GM23248 (cell line): ENCODE results near the gene L3MBTL1. TPM values are rescaled to one million over a fixed set of nuclear protein-coding genes. Genes with fewer than 3 reads are reported as not detected.

Source experiments
- DNase-seq: peaks from one replicate; pipeline ENCODE4 v3.0.0-alpha.2; 2015
- H2AFZ ChIP-seq: fragments of 200-600 bp; sonication (generic); 2 replicates; pipeline ENCODE4 v1.6.1; 2016; ENCODE audit warnings: antibody characterized with exemption
- H3F3A ChIP-seq: fragments of 200-600 bp; sonication (generic); 2 replicates; pipeline ENCODE4 v1.6.1; 2016; ENCODE audit warnings: mild to moderate bottlenecking, antibody characterized with exemption, mixed run types; ENCODE audit not compliant: insufficient read depth
- H3K27ac ChIP-seq: fragments of 200-600 bp; sonication (generic); 2 replicates; pipeline ENCODE4 v1.5.1; 2016; ENCODE audit warnings: mild to moderate bottlenecking
- H3K27me3 ChIP-seq: fragments of 200-600 bp; sonication (generic); replicated peaks from 2 replicates; pipeline ENCODE4 v1.6.1; 2016; ENCODE audit warnings: mild to moderate bottlenecking; ENCODE audit not compliant: insufficient read depth
- H3K36me3 ChIP-seq: fragments of 200-600 bp; sonication (generic); 2 replicates; pipeline ENCODE4 v1.6.1; 2016; ENCODE audit warnings: low read depth, mild to moderate bottlenecking
- H3K4me1 ChIP-seq: fragments of 200-600 bp; sonication (generic); 2 replicates; pipeline ENCODE4 v1.6.1; 2016; ENCODE audit warnings: mild to moderate bottlenecking; ENCODE audit not compliant: insufficient read depth
- H3K4me2 ChIP-seq: fragments of 200-600 bp; sonication (generic); one replicate; pipeline ENCODE4 v1.6.1; 2016; ENCODE audit warnings: mild to moderate bottlenecking; ENCODE audit not compliant: unreplicated experiment
- H3K4me3 ChIP-seq: fragments of 200-600 bp; sonication (generic); 2 replicates; pipeline ENCODE4 v1.5.1; 2016; ENCODE audit warnings: mild to moderate bottlenecking
- H3K79me2 ChIP-seq: fragments of 200-600 bp; sonication (generic); 2 replicates; pipeline ENCODE4 v1.6.1; 2016; ENCODE audit warnings: mild to moderate bottlenecking; ENCODE audit not compliant: insufficient read depth
- H3K9ac ChIP-seq: fragments of 200-600 bp; sonication (generic); 2 replicates; pipeline ENCODE4 v1.6.1; 2016; ENCODE audit warnings: mild to moderate bottlenecking
- H3K9me2 ChIP-seq: fragments of 200-600 bp; sonication (generic); 2 replicates; pipeline ENCODE4 v1.6.1; 2016; ENCODE audit warnings: mixed run types, mild to moderate bottlenecking, moderate library complexity; ENCODE audit not compliant: insufficient read depth
- H3K9me3 ChIP-seq: fragments of 200-600 bp; sonication (generic); one replicate; pipeline ENCODE4 v1.6.1; 2017; ENCODE audit warnings: low read depth
- H4K20me1 ChIP-seq: fragments of 200-600 bp; sonication (generic); 2 replicates; pipeline ENCODE4 v1.6.0; 2016; ENCODE audit not compliant: insufficient read depth
- EZH2 ChIP-seq: fragments of 200-600 bp; sonication (generic); IDR thresholded peaks from 2 replicates; pipeline ENCODE4 v1.6.1; 2018; ENCODE audit warnings: antibody characterized with exemption, mild to moderate bottlenecking; ENCODE audit not compliant: insufficient read depth, poor library complexity, severe bottlenecking
- EZH2phosphoT487 ChIP-seq: fragments of 200-600 bp; sonication (generic); IDR thresholded peaks from 2 replicates; pipeline ENCODE4 v1.6.1; 2018; ENCODE audit warnings: antibody characterized with exemption, moderate library complexity, mild to moderate bottlenecking, low read depth; ENCODE audit not compliant: insufficient read depth
- WGBS, 2 experiments: methylation state at CpG; one replicate each; pipeline ENCODE4 v1.1.6; 2015 to 2017; ENCODE audit warnings: low lambda C conversion rate in 2 of 2, low coverage in 1 of 2; ENCODE audit errors: missing lambda C conversion rate in 2 of 2; 5-methylcytosine and 5-hydroxymethylcytosine counted together
- in situ Hi-C: fragments of 300-500 bp; cut with MboI; formaldehyde crosslinking; loops from 2 replicates; pipeline ENCODE4 v1.15.0; 2020
- polyA plus RNA-seq: library from polyadenylated mRNA; unstranded; fragments of >200 nt; fragmentation: Nextera tagmentation; extraction: Ambion mirVana; gene quantifications from 2 replicates; pipeline ENCODE4 v1.2.1, GENCODE V29; 2016
- total RNA-seq: library from RNA; depleted of rRNA; stranded (reverse); fragments of >200 nt; shearing (Covaris generic); gene quantifications from 2 replicates; pipeline ENCODE4 v1.2.3, GENCODE V29; 2014

L3MBTL1 gene
- total and polyA plus RNA-seq, 2 experiments from 2014 or later, result 0.22 to 0.35 TPM

GRCh38 chr20:43571310-43571709 lies 63.8 kb downstream of the L3MBTL1 start:
- H3K27ac ChIP-seq, result no peak overlapping the region
- no peak for TF ChIP-seq EZH2phosphoT487
- TF ChIP-seq EZH2, result no peak
- H3K4me1 ChIP-seq, result no peaks in the 10 kb centered on the region
- no peaks in the 10 kb centered on the region for H3K9me2 ChIP-seq
- H3K79me2 ChIP-seq, result no peaks in the 10 kb centered on the region
- no peak overlapping the region for H3K9ac ChIP-seq
- in situ Hi-C loops, result no loop called here
- no peaks in the 10 kb centered on the region for H4K20me1 ChIP-seq
- no peaks in the 10 kb centered on the region for H3K36me3 ChIP-seq
- no peaks in the 10 kb centered on the region for H3F3A ChIP-seq
- no peak for DNase-seq
- no peak overlapping the region for H3K4me3 ChIP-seq
- WGBS, 2 experiments, result 75 to 76% methylated on average over 3 of the region's 3 CpGs
- no peak overlapping the region for H2AFZ ChIP-seq
- H3K4me2 ChIP-seq, result no peak overlapping the region
- no peaks in the 10 kb centered on the region for H3K27me3 ChIP-seq
- no peaks in the 10 kb centered on the region for H3K9me3 ChIP-seq

GRCh38 chr20:43571771-43572170 lies 64.3 kb downstream of the L3MBTL1 start:
- Histone ChIP-seq H3K4me2 (no peak overlapping the region), H3F3A (no peaks in the 10 kb centered on the region), H3K27me3 (no peaks in the 10 kb centered on the region), H3K9me2 (no peaks in the 10 kb centered on the region), H3K4me3 (no peak overlapping the region), H4K20me1 (no peaks in the 10 kb centered on the region), H3K27ac (no peak overlapping the region), H3K36me3 (no peaks in the 10 kb centered on the region), H2AFZ (no peak overlapping the region), H3K79me2 (no peaks in the 10 kb centered on the region), H3K9me3 (no peaks in the 10 kb centered on the region), H3K4me1 (no peaks in the 10 kb centered on the region), H3K9ac (no peak overlapping the region)
- no peak for DNase-seq
- in situ Hi-C loops, result no loop called here
- TF ChIP-seq EZH2phosphoT487 (no peak), EZH2 (no peak)
- WGBS, 2 experiments, result 47 to 55% methylated on average over 6 of the region's 6 CpGs

- no peak for TF ChIP-seq EZH2phosphoT487
- no peak for TF ChIP-seq EZH2
- in situ Hi-C loops, result no loop called here
- DNase-seq, result no peak
- no peaks in the 10 kb centered on the region for H3K36me3 ChIP-seq
- no peak overlapping the region for H3K4me2 ChIP-seq
- H3K9me3 ChIP-seq, result no peaks in the 10 kb centered on the region
- no peak overlapping the region for H3K9ac ChIP-seq
- no peak overlapping the region for H3K27ac ChIP-seq
- H3K79me2 ChIP-seq, result no peaks in the 10 kb centered on the region
- H3K27me3 ChIP-seq, result no peaks in the 10 kb centered on the region
- no peaks in the 10 kb centered on the region for H3K9me2 ChIP-seq
- H4K20me1 ChIP-seq, result no peaks in the 10 kb centered on the region
- H2AFZ ChIP-seq, result no peak overlapping the region
- H3F3A ChIP-seq, result no peaks in the 10 kb centered on the region
- no peak overlapping the region for H3K4me3 ChIP-seq
- 66% methylated on average over 8 of the region's 8 CpGs for WGBS, 2 experiments
- H3K4me1 ChIP-seq, result no peaks in the 10 kb centered on the region
Measured at GRCh38 chr20:43572891-43573290, 65.4 kb downstream of the L3MBTL1 start.

GRCh38 chr20:43576108-43576507 lies 68.6 kb downstream of the L3MBTL1 start:
- 49 to 55% methylated on average over 10 of the region's 10 CpGs for WGBS, 2 experiments
- Histone ChIP-seq H3K36me3 (no peaks in the 10 kb centered on the region), H3K4me2 (no peak overlapping the region), H3K27me3 (no peaks in the 10 kb centered on the region), H3K4me3 (no peak overlapping the region), H3K4me1 (no peaks in the 10 kb centered on the region), H3K9me3 (no peaks in the 10 kb centered on the region), H3K9me2 (no peaks in the 10 kb centered on the region), H3F3A (no peaks in the 10 kb centered on the region), H4K20me1 (no peaks in the 10 kb centered on the region), H2AFZ (no peak overlapping the region), H3K79me2 (no peaks in the 10 kb centered on the region), H3K9ac (no peak overlapping the region), H3K27ac (no peak overlapping the region)
- in situ Hi-C loops, result no loop called here
- no peak for DNase-seq
- no peak for TF ChIP-seq EZH2phosphoT487
- TF ChIP-seq EZH2, result no peak
